Activated naive CD4-positive, alpha-beta T cell treated with Interleukin-2 at 50 U/mL for 16 hours (primary cell): ENCODE data around the gene HPS6.
"Not testable (repeated sequence)": the region's sequence is repeated elsewhere in the genome, so short reads cannot be mapped to it uniquely, and the experiment has no call there.

Source experiments
- DNase-seq: peaks from one replicate; pipeline ENCODE4 v3.0.0-alpha.2; 2020

Gene HPS6

DNA sequence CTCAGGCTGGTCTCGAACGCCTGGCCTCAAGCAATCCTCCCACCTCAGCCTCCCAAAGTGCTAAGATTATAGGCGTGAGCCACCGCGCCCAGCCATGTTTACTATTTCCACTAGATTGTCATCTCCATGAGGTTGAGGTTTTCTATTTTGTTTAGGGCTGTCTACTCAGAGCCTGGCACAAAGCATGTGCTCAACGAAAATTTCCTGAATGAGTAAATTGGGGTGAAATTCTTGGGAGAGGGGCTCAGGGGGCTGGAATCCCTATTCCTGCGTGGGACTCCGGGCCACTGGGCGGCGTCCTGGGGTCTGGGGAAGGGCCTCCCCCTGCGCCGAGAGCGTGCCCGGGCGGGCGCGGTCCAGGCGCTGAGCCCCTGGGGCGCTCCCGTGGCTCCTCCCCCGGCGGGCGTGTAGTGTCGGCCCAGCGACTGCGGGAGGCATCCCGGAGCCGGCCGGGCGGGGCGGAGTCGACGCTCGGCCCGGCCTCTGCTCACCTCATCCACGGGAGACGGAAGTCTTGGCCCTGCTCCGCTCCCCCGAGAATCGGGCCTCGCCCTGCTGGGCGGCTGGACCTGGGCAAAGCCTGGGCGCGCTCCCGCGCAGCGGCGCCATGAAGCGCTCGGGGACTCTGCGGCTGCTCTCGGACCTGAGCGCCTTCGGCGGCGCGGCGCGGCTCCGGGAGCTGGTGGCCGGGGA is at the start of gene HPS6:
Gene HPS6 (plus strand): TSS at position 482 of the 693 bp plus-strand sequence. CDS start 126 bp downstream, at position 608.
- peak; percentile 91 for DNase-seq

GRCh38 chr10:102016416-102016815 is 48.7 kb upstream of the HPS6 start:
- DNase-seq: no peak

GRCh38 chr10:102017295-102017694 is 47.9 kb upstream of the HPS6 start:
- DNase-seq: no peak

- DNase-seq: no peak
These were observed 44.2 kb upstream of the HPS6 start for GRCh38 chr10:102020938-102021337.

- DNase-seq: no peak
These were observed 40.4 kb upstream of the HPS6 start for GRCh38 chr10:102024799-102025198.

DNA sequence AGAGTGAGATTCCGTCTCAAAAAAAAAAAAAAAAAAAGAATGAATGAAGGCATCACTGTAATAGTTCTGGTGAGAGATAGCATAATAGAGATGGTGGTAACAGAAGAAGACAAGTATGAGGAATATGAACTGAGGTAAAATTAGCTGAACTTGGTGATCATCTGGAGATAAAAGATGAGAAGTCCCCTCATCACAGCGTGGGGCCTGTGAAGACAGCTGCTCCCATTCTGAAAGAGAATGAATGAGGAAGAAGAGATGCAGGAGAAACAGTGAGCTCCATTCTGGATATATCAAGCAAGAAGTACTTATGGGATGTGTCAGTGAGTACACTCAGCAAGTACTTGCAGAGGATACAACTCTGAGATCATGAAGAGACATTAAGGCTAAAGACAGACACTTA is 37.9 kb upstream of the HPS6 start:
- no peak for DNase-seq

GRCh38 chr10:102033787-102034186 is 31.4 kb upstream of the HPS6 start:
- DNase-seq: no peak

GRCh38 chr10:102035807-102036206 is 29.3 kb upstream of the HPS6 start:
- not testable (repeated sequence) for DNase-seq

DNA sequence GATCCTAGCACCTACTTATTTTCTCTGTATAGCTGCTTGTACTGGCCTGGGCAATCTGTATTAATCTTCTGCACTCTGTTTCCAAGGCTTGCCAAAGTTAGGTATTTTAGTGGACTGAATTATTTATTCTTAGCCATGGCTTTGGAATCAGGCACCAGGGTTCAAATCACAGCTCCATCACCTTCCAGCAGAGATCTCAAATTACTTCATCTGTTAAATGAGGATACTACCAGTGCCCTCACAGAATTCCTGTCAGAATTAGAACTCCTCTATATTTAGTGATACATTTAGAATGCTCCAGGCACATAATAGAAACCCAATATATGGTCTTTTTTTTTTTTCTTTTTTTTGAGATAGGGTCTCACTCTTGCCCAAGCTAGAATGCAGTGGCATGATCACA is 26.7 kb upstream of the HPS6 start:
- no peak for DNase-seq

GRCh38 chr10:102040305-102041050 is 24.7 kb upstream of the HPS6 start:
- no peak for DNase-seq

- DNase-seq: no peak
These were observed 19.9 kb upstream of the HPS6 start for GRCh38 chr10:102045292-102045691.

GRCh38 chr10:102046095-102046494 is 19.1 kb upstream of the HPS6 start:
- DNase-seq: no peak

DNA sequence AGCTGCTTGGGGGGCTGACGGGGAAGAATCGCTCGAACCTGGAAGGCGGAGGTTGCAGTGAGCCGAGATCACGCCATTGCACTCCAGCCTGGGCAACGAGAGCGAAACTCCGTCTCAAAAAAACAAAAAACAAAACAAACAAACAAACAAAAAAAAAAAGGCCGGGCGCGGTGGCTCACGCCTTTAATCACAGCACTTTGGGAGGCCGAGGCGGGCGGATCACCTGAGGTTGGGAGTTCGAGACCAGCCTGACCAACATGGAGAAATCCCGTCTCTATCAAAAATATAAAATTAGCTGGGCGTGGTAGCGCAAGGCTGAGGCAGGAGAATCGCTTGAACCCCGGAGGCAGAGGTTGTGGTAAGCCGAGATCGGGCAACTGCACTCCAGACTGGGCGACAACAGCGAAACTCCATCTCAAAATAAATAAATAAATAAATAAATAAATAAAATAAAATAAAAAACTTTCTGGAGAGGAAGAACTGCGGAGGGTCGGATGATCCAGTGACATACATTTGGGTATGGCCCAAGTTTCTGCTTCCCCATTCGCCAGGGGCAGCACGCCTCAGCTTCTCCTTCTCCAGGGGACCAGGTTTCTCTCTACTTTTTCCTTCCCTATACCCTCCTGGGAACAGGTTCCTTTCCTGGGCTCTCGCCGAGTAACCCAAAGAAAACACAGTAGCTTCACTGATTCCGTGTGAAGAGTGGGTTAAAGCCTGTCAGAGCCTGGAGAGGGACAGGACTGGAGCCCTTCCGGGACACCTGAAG is 10.1 kb upstream of the HPS6 start:
- DNase-seq: not testable (repeated sequence)

GRCh38 chr10:102055647-102056419 is 9.3 kb upstream of the HPS6 start, which contains the start of gene ARMH3:
Gene ARMH3 (minus strand): TSS chr10:102056173. CDS start chr10:102040114, 16,059 bp downstream.
- DNase-seq: peak; percentile 90

GRCh38 chr10:102059987-102060386 is 5.2 kb upstream of the HPS6 start:
- no peak for DNase-seq

- DNase-seq: no peak
These were observed 664 bp upstream of the HPS6 start for GRCh38 chr10:102064503-102064867.

- DNase-seq: peak; percentile 23
These were observed 631 bp downstream of the HPS6 start for GRCh38 chr10:102065561-102066398.

- DNase-seq: no peak
These were observed 1.4 kb downstream of the HPS6 start for GRCh38 chr10:102066399-102067088.

DNA sequence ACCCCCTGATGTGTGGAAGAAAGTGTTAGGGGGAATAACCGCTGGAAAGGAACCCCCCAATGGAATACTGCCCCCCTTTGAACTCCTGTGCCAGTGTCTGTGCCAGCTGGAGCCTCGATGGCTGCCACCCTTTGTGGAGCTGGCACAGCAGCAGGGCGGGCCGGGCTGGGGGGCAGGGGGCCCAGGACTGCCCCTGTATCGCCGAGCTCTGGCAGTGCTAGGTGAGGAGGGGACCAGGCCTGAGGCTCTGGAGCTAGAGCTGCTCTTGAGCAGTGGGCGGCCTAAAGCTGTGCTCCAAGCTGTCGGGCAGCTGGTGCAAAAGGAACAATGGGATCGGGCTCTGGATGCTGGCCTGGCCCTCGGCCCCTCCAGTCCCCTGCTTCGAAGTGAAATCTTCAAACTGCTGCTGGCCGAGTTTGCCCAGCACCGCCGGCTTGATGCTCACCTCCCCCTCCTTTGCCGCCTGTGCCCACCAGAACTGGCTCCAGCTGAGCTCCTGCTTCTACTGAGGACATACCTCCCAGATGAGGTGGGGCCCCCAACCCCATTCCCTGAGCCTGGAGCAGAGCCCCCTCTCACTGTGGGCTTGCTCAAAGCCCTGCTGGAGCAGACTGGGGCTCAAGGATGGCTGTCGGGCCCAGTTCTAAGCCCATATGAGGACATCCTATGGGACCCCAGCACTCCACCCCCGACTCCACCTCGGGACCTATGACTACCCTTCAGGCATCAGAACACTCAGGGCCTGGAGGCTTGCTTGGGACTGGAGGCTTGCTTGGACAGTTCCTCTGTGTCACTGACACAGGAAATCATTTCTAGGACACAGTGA is 2.2 kb downstream of the HPS6 start:
- no peak for DNase-seq

DNA sequence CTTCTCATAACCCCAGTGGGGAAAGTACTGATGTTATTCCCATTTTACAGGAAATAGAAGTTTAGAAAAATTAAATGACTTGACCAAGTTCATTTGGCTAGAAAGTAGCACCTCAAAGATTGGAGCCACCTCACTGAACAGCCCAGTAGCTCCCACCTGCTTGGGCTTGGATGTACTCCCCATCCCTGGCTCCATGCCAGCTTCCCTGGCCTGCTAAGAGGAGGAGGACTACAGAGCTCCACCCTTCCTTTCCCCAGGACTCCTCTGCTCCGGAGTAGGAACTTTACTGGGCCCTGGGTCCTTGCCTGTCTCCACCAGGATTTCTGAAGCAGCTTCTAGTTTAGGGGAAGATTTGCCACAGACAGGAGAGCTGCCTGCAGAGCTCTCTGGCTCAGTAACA is 3.1 kb downstream of the HPS6 start:
- no peak for DNase-seq
